HepG2 (cell line): ENCODE results near the gene PTPRU. TPM values are rescaled to one million over a fixed set of nuclear protein-coding genes. Genes with fewer than 3 reads are reported as not detected.

Source experiments
- ASH2L ChIP-seq: fragments of 300-600, 200-600 bp; sonication (generic); IDR thresholded peaks from 2 replicates; pipeline ENCODE4 v1.7.0; 2017; ENCODE audit warnings: low read depth, mild to moderate bottlenecking, moderate library complexity, mixed read lengths, low read length; ENCODE audit not compliant: insufficient read length
- ATF3 ChIP-seq: sonication (generic); formaldehyde crosslinking; IDR thresholded peaks from 2 replicates; pipeline ENCODE4 v1.4.0; 2020; ENCODE audit warnings: missing genetic modification reagents
- CEBPB ChIP-seq: IDR thresholded peaks from 2 replicates; pipeline ENCODE4 v1.6.1; 2011; ENCODE audit warnings: low read depth, low read length, improper control_type of control experiment, borderline replicate concordance
- EHMT2 ChIP-seq: fragments of 200-600 bp; sonication (generic); IDR thresholded peaks from 2 replicates; pipeline ENCODE4 v1.7.0; 2017; ENCODE audit warnings: antibody characterized with exemption, low read depth, low read length, borderline replicate concordance
- ELF4 ChIP-seq: sonication (generic); formaldehyde crosslinking; IDR thresholded peaks from 2 replicates; pipeline ENCODE4 v1.5.0; 2020; ENCODE audit warnings: missing genetic modification reagents, mild to moderate bottlenecking, moderate library complexity, borderline replicate concordance
- FOXA3 ChIP-seq: IDR thresholded peaks from 2 replicates; pipeline ENCODE4 v1.6.1; 2016; ENCODE audit warnings: missing genetic modification reagents, missing compliant biosample characterization
- MAX ChIP-seq: IDR thresholded peaks from 2 replicates; pipeline ENCODE4 v1.6.1; 2012; ENCODE audit warnings: inconsistent platforms
- NCOR1 ChIP-seq: fragments of 200-600 bp; sonication (generic); IDR thresholded peaks from 2 replicates; pipeline ENCODE4 v1.7.0; 2017; ENCODE audit warnings: antibody characterized with exemption, low read length, borderline replicate concordance
- NFKBIZ ChIP-seq: IDR thresholded peaks from 2 replicates; pipeline ENCODE4 v1.6.1; 2018; ENCODE audit warnings: missing genetic modification reagents, missing compliant biosample characterization
- NFRKB ChIP-seq: fragments of 450-650 bp; IDR thresholded peaks from 2 replicates; pipeline ENCODE4 v1.6.1; 2017
- SP4 ChIP-seq: sonication (generic); formaldehyde crosslinking; IDR thresholded peaks from 2 replicates; pipeline ENCODE4 v1.8.1; 2023; ENCODE audit warnings: mild to moderate bottlenecking, missing genetic modification reagents
- STAG1 ChIP-seq: sonication (generic); formaldehyde crosslinking; IDR thresholded peaks from 2 replicates; pipeline ENCODE4 v1.4.0; 2020; ENCODE audit warnings: missing genetic modification reagents
- ZFP36L1 ChIP-seq: sonication (generic); formaldehyde crosslinking; IDR thresholded peaks from 2 replicates; pipeline ENCODE4 v1.8.0; 2022; ENCODE audit warnings: mild to moderate bottlenecking, missing genetic modification reagents, moderate library complexity
- ZNF12 ChIP-seq: sonication (generic); formaldehyde crosslinking; IDR thresholded peaks from 2 replicates; pipeline ENCODE4 v1.5.0; 2020; ENCODE audit warnings: missing genetic modification reagents
- ZNF24 ChIP-seq: fragments of 450-650 bp; IDR thresholded peaks from 2 replicates; pipeline ENCODE4 v1.6.1; 2017; ENCODE audit warnings: antibody characterized with exemption, mild to moderate bottlenecking
- ZNF30 ChIP-seq: sonication (generic); formaldehyde crosslinking; IDR thresholded peaks from 2 replicates; pipeline ENCODE4 v1.5.0; 2020; ENCODE audit warnings: mild to moderate bottlenecking, missing genetic modification reagents
- ZNF557 ChIP-seq: sonication (generic); formaldehyde crosslinking; IDR thresholded peaks from 2 replicates; pipeline ENCODE4 v1.4.0; 2020; ENCODE audit warnings: missing genetic modification reagents
- ZSCAN25 ChIP-seq: sonication (generic); formaldehyde crosslinking; IDR thresholded peaks from 2 replicates; pipeline ENCODE4 v1.8.0; 2022; ENCODE audit warnings: mild to moderate bottlenecking, missing genetic modification reagents
- polyA plus RNA-seq, 8 experiments: library from polyadenylated mRNA; depleted of rRNA in 3 of 8; stranded (reverse) in 7 of 8; unstranded in 1 of 8; fragments of >200 nt; fragmentation: Illumina TruSeq in 4 of 8; extraction: Trizol in 4 of 8; gene quantifications; 2 replicates each; pipeline versions ENCODE4 v1.2.1 to v1.2.3, GENCODE V29; 2011 to 2016; ENCODE audit warnings: low read depth in 4 of 8, missing spikeins in 1 of 8, mixed read lengths in 1 of 8; ENCODE audit not compliant: insufficient read depth in 1 of 8
- total RNA-seq, 5 experiments: library from RNA; depleted of rRNA; stranded (reverse); fragments of >200 nt; fragmentation: Illumina TruSeq; extraction: Trizol; gene quantifications; 2 replicates each; pipeline ENCODE4 v1.2.3, GENCODE V29; 2016; ENCODE audit warnings: low read depth in 1 of 5
- TF ChIP-seq, protein P1 (sequence below): sonication (generic); formaldehyde crosslinking; IDR thresholded peaks from 2 replicates; pipeline ENCODE4 v1.5.0; 2020; ENCODE audit warnings: mild to moderate bottlenecking, missing genetic modification reagents
- TF ChIP-seq, protein P2 (sequence below): IDR thresholded peaks from 2 replicates; pipeline ENCODE4 v1.6.1; 2016; ENCODE audit warnings: low read depth, missing genetic modification reagents, missing compliant biosample characterization
- TF ChIP-seq, protein P3 (sequence below): sonication (generic); formaldehyde crosslinking; IDR thresholded peaks from 2 replicates; pipeline ENCODE4 v1.5.1; 2020; ENCODE audit warnings: mild to moderate bottlenecking, missing genetic modification reagents, moderate library complexity

PTPRU gene
- total and polyA plus RNA-seq, 2 of the 13 experiments (the other 11 are each of a cell fraction or from before 2014, with no cell fraction given) = 21.6 to 22.3 TPM

DNA sequence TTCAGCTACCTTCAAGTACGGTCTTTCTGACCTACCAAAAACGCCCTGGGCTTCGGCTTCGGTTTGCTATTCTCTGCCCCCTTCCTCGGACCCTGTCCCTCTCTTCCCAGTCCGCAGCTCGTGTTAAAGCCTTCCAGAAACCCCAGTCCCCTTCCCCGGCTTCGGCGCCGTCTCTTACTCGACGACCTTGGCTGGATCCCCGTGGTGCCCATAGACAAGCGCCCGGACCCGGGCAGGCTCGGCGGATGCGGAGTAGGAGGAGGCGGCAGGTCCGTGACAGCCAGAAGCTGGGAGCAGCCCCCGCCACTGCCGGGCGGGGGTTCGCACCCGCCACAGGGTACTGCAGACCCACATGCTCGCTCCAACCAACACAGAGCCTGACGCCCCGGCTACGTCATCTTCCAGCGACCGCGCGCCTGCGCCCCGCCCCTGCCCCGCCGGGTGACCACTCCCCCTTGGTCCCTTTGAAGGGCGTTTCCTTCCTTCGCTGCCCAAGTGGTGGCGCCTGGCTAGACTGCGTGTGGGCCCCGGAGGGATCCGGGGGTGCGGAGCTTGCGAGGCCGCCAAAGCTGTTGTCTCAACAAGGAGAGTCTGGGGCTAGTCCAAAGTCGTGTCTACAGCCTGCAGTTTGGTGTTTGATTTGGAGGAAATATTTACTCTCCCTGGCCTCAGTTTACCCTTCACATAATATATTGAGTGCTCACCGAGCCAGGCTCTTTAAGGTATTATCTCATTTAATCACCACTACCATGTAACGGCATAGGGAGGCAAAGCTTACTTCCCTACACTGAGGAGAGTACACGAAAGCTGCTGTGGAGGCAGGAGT is 5.6 kb upstream of the PTPRU start, which contains the start of gene MECR (continued):
- TF ChIP-seq NFKBIZ (CRISPR knock-in tag) (no peak), ZNF24 (no peak), ZSCAN25 (no peak), ELF4 (CRISPR knock-in tag) (no peak), ATF3 (0 out of 2 replicates have a peak, but pooled peaks have one; percentile 20), ZNF12 (CRISPR knock-in tag) (no peak), SP4 (CRISPR knock-in tag) (peak; percentile 97), NFRKB (no peak), FOXA3 (CRISPR knock-in tag) (peak; percentile 51), MAX (peak; percentile 93), EHMT2 (no peak), CEBPB (no peak), NCOR1 (peak; percentile 23; the same call in 1 of the 2 replicates), ZNF557 (CRISPR knock-in tag) (no peak), STAG1 (peak; percentile 5; the same call in 1 of the 2 replicates), ZFP36L1 (CRISPR knock-in tag) (no peak), ZNF30 (CRISPR knock-in tag) (no peak), ASH2L (peak; percentile 83)
- TF ChIP-seq, protein P1, sequence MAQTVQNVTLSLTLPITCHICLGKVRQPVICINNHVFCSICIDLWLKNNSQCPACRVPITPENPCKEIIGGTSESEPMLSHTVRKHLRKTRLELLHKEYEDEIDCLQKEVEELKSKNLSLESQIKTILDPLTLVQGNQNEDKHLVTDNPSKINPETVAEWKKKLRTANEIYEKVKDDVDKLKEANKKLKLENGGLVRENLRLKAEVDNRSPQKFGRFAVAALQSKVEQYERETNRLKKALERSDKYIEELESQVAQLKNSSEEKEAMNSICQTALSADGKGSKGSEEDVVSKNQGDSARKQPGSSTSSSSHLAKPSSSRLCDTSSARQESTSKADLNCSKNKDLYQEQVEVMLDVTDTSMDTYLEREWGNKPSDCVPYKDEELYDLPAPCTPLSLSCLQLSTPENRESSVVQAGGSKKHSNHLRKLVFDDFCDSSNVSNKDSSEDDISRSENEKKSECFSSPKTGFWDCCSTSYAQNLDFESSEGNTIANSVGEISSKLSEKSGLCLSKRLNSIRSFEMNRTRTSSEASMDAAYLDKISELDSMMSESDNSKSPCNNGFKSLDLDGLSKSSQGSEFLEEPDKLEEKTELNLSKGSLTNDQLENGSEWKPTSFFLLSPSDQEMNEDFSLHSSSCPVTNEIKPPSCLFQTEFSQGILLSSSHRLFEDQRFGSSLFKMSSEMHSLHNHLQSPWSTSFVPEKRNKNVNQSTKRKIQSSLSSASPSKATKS (CRISPR knock-in tag) = no peak
- TF ChIP-seq, protein P2, sequence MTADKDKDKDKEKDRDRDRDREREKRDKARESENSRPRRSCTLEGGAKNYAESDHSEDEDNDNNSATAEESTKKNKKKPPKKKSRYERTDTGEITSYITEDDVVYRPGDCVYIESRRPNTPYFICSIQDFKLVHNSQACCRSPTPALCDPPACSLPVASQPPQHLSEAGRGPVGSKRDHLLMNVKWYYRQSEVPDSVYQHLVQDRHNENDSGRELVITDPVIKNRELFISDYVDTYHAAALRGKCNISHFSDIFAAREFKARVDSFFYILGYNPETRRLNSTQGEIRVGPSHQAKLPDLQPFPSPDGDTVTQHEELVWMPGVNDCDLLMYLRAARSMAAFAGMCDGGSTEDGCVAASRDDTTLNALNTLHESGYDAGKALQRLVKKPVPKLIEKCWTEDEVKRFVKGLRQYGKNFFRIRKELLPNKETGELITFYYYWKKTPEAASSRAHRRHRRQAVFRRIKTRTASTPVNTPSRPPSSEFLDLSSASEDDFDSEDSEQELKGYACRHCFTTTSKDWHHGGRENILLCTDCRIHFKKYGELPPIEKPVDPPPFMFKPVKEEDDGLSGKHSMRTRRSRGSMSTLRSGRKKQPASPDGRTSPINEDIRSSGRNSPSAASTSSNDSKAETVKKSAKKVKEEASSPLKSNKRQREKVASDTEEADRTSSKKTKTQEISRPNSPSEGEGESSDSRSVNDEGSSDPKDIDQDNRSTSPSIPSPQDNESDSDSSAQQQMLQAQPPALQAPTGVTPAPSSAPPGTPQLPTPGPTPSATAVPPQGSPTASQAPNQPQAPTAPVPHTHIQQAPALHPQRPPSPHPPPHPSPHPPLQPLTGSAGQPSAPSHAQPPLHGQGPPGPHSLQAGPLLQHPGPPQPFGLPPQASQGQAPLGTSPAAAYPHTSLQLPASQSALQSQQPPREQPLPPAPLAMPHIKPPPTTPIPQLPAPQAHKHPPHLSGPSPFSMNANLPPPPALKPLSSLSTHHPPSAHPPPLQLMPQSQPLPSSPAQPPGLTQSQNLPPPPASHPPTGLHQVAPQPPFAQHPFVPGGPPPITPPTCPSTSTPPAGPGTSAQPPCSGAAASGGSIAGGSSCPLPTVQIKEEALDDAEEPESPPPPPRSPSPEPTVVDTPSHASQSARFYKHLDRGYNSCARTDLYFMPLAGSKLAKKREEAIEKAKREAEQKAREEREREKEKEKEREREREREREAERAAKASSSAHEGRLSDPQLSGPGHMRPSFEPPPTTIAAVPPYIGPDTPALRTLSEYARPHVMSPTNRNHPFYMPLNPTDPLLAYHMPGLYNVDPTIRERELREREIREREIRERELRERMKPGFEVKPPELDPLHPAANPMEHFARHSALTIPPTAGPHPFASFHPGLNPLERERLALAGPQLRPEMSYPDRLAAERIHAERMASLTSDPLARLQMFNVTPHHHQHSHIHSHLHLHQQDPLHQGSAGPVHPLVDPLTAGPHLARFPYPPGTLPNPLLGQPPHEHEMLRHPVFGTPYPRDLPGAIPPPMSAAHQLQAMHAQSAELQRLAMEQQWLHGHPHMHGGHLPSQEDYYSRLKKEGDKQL (CRISPR knock-in tag) = no peak
- TF ChIP-seq, protein P3, sequence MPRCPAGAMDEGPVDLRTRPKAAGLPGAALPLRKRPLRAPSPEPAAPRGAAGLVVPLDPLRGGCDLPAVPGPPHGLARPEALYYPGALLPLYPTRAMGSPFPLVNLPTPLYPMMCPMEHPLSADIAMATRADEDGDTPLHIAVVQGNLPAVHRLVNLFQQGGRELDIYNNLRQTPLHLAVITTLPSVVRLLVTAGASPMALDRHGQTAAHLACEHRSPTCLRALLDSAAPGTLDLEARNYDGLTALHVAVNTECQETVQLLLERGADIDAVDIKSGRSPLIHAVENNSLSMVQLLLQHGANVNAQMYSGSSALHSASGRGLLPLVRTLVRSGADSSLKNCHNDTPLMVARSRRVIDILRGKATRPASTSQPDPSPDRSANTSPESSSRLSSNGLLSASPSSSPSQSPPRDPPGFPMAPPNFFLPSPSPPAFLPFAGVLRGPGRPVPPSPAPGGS (CRISPR knock-in tag) = 0 out of 2 replicates have a peak, but pooled peaks have one; percentile 37
